DMS153 treated with DMSO at 0.1 percent for 48 hours (cell line): ENCODE measurements around the gene AKT2.

Source experiments
- DNase-seq: peaks from one replicate; lab custom pipeline; 2025; ENCODE audit not compliant: unreplicated experiment; lab: John Stamatoyannopoulos, UW

AKT2 gene

DNA sequence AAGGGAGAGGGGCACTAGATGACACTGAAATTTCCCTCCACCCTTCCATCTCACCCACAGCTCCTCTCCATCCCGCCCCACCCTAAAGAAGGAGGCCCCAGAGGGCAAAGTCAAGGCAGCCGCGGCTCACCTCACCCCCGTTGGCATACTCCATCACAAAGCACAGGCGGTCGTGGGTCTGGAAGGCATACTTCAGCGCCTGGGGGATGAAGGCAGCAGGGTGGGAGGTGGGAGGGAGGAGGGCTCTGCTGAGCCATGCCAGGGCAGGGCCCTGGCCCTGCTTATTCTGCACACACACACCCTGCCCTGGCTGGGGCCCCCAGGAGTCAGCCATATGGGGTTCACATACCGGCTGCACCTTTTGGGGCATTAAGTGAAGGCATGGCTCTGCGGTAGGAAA lies 46.4 kb downstream of the AKT2 start:
- DNase-seq = no peak

DNA sequence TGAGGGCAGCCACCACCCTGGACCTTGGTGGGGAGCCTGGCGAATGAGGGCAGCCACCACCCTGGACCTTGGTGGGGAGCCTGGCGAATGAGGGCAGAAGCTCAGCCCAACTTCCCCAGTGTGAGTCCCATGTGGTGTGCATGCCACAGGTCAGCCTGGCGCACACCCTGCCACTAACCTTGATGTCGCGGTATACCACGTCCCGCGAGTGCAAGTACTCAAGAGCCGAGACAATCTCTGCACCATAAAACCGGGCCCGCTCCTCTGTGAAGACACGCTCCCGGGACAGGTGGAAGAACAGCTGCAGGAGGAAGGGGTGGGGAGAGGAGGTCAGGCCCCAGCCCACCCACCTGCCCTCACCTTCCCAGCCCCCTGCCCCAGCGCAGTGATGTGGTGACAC lies 47.4 kb downstream of the AKT2 start:
- no peak for DNase-seq

DNA sequence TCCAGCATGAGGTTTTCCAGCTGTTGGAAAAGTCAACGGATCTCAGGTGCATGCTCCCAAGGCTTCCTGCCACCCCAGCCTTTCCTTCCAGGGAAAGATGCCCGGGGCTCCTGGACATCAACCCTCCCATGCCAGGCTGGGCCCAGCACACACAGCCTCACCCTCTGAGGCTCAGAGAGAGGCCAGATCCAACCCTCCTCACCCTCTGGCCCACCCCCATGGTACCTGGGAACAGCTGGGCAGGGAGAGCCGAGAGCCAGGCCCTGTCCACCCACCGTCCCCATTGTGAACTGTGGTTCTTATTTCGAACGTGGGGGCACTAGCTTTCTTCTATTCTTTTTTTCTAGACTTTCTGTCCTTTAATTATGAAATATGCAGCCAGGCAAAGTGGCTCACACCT lies 48.8 kb downstream of the AKT2 start:
- DNase-seq = no peak

DNA sequence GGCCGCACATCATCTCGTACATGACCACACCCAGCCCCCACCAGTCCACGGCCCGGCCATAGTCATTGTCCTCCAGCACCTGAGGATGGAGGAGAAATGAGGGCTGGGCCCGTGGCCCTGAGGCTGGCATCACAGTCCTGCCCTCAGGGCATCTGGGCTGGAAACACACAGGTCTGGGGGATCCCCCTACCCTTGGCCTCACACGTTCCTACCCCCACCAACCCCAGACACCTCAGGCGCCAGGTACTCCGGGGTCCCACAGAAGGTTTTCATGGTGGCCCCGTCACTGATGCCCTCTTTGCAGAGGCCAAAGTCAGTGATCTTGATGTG lies 49.2 kb downstream of the AKT2 start:
- no peak for DNase-seq

DNA sequence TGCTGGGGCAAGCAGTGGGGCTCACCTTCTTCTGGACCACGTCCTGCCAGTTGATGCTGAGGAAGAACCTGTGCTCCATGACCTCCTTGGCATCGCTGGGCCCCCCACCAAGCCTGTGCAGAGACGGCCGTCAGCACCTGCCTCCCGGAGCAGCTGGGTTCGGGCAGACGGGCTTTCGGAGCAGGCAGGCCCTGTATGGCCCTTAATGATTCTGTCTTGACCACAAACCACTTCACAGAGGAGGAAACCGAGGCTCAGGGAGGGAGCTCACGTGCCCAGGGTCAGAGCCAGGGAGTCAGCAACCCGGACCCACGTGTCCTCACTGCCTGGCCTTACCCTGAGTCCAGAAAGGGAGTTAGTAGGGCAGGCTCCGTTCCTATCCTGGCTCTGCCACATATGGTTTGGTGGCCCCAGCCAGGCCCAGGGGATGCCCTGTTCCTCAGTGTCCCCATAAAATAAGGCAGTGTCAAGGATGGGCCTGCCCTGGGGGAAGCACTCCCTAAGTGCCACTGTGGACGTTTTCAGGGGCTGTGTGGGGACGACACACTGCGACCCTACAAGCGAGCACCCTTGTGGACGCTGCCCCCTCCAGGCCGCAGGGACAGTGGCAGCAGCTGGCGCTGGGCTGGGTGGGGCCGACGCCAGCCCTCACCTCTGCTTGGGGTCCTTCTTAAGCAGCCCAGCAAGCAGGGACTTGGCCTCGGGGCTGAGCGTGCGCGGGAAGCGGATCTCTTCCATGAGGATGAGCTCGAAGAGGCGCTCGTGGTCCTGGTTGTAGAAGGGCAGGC lies 49.7 kb downstream of the AKT2 start:
- no peak for DNase-seq

DNA sequence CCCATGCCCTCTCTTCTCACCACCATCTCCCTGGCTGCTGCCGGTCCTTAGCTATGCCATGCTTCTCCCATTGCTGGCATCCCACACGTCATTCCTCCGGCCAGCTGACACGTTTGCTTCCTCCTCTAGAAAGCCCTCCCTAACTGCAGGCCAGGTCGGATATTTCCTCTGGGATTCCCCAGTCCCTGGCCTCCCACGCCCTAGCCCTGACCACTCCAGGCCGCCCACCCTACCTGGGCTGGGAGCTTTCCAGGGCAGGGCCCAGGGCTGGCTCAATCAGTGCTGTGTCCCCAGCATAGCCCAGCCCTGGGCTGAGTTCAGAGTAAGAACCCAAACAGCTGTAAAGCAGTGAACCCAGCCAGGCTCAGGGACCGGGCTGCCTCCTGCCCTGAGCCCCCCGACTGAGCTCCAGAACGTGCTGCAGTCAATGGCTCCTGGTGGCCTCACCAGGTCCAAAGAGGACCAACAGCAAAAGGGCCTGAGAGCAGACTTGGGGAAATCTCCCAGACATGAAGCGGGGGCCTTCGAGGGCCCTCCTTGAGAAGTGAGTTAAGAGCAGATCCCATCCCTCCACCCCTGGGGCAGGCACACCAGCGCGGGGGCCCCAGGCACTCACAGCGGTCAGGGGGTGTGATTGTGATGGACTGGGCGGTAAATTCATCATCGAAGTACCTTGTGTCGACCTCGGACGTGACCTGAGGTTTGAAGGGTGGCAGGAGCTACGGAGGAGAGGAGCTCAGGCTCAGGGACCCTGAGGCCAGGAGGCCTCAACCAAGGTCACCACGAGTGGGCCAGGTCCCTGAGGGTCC lies 50.5 kb downstream of the AKT2 start:
- no peak for DNase-seq

DNA sequence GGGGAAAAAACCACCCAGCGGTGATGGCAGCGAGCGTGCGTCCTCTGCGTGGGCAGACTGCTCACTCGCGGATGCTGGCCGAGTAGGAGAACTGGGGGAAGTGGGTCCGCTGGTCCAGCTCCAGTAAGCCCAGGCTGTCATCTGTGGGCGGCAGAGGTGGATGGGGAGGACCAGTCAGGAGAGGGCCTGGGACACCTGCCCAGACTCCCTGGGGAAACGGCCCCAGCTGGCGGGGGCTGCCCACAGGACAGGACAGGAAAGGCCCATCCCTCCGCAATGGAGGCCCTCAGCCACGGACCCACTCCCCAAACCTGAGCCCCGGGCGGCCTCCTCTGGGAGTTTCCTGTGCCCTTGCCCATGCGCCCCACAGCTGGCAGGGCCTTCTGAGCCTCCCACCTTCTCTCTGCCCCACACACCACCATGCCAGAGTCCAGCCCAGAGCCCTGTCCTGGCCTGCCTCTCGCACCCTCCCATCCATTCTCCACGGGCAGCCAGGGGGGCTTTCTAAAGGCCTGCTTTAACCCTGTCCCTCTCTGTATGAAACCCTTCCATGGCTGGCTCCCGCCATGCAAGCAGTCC lies 51.2 kb downstream of the AKT2 start:
- DNase-seq = no peak

DNA sequence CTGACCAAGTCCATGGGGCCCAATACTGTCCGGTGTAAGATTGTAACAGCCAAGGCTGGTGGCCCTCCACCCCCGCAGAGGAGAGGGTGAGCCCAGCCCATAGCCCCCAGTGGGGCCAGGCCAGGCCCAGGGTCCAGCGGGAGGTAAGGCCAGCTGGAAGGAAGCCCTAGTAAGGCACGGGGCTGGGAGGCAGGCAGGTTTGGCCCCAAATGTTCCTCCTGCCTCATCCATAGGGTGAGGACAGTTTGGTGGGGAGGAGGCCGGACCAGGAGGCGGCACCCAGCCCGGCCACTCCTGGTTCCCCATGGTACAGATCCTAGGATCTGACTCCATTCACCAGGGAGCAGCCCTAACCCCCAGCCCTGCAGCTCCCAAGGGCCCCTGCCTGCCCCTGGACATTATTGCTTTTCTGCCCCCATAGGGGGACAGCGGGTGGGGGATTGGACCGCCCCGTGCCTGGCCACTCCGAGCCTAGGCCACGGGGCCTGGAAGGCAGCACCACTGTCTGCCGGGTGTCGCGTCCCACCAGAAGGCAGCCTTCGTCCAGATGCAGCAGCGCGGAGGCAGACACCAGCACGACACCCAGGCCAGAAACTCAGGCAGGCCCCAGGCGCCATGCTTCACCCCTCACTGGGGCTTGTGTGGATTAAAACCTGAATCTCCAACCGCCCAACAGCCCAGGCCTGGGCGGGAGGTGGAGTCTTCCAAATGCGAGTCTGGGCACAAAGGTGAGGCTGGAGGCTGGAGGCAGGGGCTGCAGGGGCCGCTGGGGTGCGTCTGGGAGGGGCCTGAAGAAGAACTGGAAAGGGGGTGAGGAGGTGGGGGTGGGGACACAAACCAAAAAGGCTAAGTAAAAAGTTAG lies 52.0 kb downstream of the AKT2 start:
- DNase-seq = no peak

DNA sequence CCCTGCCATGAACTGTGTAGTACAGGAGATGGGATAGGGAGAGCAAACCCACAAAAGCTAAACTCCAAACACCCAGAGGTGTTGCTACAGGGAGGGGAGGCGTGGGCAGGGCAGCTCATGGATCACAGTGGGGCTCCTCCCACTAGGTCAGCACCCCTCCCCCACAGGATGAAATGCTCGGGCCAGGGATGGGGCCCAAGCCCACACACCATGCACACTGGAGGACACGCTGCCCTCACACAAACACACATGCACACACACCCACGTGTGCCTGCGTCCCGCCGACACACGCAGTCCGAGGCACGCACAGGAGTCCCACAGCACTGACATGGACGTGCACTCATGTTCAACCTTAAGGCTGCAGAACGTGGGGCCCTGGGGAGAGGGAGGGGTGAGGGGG lies 52.7 kb downstream of the AKT2 start:
- DNase-seq = no peak

DNA sequence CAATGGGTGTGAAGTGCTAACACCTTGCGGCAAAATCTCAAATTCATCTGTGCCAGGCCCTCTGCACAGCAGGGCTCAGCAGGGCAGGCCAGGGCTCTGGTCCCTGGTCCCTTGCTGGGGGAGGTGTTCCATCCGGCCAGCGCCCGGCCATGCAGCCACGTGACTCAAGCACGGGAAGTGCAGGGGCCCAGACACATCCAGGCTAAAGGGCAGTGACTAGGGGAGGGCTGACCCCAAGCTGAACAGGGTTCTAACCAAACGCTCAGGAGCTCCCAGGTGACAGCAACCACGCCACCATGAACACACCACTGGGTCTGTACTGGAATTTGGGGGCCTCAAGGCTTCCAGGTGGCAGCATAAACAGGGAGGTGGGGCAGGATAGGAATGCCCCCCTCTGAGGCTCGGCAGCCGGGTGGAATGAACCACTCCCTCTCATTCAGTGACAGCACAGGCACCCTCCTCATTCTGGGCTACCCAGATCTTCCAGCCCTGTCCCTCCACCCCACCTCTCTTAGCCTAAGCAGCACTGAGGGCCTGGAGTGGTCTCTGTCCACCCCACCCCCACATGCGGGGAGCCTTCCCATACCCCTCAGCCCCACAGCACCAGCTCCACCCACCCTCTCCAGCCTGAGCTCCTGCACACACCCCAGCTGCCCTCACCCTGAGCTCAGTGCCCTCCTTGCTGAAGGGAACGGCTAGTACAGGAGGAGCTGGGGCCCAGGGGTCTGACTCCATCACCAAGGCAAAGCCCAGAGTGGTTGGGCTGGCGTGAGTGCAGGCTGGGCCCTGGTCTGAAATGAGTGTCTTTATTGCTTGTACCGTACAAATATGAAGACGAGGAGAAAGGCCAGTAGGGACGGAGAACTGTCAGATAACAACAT lies 53.4 kb downstream of the AKT2 start:
- DNase-seq = no peak

DNA sequence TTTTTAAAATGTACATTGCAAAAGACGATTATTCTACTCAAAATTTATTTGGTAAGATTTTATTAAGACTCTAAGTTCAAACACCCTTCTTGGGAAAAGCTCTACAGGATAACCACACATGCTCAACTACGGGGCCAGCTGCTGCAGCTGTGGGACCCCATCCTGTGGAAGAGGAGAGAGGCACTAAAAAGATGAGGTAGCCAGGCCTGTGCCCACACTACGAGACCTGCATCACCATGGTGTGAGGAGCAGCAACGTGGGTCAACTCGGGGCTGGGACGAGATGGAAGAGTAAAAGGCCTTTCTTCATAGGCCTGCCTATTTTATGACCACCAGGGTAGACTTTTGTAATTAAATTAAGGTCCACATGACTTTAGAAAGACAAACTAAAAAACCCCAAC lies 54.1 kb downstream of the AKT2 start:
- DNase-seq = no peak

DNA sequence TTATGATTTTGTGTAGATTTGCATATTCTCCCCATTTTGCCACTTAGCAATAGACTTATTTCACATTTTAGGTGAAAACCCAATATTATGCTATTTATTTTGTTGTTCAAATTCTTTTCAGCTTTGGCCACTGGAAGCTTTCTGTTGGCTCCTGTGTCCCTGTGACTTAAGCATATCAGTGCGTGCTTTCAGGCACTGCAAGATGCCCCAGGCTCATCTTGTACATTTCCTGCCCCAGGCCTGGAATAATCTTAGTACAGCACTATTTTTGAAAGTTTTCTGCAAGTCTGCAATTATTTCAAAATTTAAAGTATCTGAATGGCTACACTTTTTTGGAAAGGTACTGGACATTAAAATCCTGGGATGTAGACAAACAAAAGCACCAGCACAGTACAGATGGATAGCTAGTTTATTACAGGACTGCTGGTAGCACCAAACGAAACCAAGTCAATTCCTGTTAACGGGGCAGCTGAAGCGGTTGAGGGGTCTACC lies 55.2 kb downstream of the AKT2 start:
- DNase-seq = no peak

DNA sequence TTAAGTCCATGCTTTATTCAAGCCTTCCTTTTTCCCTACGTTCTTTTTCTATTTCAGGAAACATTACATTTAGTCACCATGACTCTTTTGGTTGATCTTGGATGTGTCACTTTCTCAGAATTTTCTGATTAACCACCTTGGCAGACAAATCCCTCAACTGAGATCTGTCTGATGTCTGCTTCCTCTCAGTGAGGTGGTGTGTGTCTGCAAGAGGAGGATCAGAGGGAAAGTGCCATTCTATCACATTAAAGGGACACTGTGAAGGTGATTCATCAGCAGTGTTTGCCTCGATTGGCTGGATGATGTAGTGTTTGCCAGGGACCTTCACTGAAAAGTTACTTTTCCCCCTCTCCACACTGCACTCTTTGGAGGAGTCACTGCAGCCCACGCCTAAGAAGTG lies 55.7 kb downstream of the AKT2 start:
- DNase-seq = no peak

DNA sequence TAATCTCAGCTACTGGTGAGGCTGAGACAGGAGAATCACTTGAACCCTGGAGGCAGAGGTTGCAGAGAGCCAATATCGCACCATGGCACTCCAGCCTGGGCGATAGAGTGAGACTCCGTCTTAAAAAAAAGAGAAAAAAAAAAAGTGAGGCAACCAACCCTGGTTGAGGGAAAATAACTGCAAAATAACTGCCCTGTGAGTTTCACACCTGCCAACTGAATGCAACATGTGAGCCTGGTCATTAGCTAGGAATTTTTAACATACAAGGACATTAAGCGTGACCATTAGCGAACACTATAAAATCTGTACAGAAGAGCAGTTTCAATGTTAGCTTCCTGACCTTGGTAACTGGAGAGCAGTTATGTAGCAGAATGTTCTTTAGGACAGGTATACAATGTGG lies 56.3 kb downstream of the AKT2 start:
- no peak for DNase-seq

DNA sequence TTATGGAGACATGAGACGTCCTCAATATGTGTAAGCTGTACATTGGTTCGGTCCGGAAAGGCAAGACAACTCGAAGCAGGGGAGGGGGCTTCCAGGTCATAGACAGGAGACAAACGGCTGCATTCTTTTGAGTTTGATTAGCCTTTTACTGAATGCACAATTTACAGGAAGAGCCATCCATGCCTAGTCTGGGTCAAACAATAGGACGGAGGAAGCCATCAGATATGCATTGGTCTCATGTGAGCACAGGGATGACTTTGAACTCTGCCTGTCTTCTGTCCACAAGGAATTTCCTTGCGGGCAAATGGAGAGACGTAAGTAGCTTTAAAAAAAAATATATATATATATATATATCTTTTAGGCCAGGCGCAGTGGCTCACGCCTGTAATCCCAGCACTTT lies 56.8 kb downstream of the AKT2 start:
- no peak for DNase-seq

DNA sequence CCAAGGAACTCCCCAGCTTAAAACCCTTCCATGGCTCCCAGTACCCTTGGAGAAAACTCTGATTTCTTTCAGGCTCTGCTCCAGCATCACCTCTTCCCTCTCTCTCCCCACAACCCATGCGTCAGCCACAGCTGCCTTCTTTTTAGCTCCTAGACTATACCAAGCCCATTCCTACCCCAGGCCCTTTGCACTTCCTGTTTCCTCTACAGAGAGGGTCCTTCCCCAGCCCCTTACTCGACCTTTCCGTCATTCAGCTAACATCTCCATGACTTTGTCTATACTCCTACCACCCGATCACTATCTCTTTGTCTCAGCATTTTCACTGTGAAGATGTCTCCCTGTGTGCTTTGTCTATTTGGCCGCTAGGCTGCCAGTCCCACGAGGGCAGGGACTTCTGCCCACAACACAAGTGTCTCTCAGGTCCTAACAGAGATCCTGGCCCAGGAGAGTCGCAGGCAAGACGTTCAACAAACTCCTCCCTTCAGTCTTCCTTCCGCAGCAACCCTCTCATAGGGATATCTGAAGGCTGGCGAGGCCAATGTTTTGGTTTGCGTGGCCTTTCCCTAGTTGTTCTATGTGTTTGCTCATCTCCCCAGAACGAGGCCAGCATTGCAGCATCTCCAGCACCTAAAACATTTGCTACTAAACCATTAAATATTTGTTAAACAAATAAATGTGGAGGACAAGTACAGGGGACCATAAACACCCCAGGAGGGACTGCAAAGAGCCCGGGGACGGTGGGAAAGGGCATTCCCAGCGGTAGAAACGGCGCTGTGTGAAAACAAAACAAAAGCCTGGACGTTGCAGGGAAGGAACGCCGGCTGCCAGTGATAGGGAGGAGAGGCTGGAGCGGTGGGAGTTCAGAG lies 59.5 kb downstream of the AKT2 start:
- peak; percentile 23 for DNase-seq

DNA sequence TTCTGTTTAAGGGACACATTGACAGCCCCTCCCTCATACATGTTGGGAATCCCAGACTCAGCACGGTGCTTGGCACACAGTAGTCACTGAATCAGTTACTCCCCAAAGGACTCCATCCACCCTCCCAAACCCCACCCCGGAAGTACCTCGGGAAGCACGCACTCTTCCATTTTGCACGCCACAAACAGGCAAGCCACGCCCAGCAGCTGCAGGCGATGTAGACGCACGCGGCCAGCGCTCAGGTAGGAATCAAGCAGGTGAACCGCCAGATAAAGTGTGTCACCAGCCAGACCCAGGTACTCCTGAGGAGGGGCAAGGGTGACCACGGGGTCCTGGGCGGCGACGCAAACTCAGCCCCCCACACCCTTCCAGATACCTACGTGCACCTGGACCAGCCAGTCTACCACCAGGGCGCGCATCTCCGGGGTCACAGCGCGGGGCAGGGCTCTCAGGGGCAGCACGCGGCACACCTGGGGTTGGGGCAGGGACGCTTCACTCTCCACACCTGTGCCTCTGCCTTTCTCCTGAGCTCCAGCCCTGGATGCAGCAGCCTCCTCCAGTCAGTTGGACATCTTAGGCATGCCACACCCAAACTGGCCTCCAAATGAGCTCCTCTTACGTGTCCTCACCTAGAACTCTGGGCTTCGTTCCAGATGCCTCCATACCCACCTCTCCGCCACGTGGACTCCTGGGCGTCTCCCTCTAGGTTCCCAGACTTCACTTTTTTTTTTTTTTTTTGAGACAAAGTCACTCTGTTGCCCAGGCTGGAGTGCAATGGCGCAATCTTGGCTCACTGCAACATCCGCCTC lies 60.6 kb downstream of the AKT2 start:
- DNase-seq = no peak

DNA sequence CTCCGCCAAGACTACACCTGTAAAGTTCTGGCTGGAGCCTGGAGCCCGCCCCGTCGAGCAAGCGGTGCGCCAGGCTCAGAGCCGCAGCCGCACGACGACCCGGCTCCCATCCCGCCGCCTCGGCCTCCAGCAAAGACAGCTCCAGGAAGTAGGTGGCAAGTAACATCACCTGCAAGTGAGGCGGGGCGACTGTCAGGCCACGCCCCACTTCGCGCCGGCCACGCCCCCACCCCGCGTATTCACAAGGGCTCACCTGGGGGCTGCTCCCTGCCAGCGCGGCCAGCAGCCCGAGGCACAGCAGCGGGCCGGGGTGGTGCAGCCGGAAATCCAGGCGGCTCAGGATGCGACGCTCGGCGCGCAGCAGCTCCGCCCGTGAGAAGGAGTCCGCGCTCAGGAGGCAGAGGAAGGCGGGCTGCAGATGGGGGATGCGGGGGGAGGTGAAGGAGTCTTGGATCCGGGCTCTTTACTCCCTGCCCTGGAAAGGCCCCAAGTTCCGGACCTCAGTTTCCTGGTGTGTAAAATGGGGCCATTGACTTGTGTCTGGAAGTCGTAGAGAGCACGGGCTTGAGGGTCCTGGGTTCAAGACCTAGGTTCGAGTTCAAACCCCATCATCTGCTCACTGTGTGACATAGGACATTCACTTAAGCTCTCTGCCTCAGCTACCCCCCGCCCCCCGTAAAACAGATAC lies 61.9 kb downstream of the AKT2 start:
- no peak for DNase-seq
